WTC11 (cell line): ENCODE measurements around the gene VAMP4. TPM values are rescaled to one million over a fixed set of nuclear protein-coding genes. Genes with fewer than 3 reads are reported as not detected.

Source experiments
- ATAC-seq: fragments of 200-7000 bp; cut with Tn5 transposase; 2 replicates; pipeline ENCODE4 v1.10.0; 2021; ENCODE audit warnings: mild to moderate bottlenecking, moderate library complexity
- CTCF ChIA-PET: fragments of 300-600 bp; sonication (Branson Sonifier 250); formaldehyde crosslinking; loops from one replicate; lab custom pipeline; 2021; ENCODE audit warnings: antibody characterized with exemption; lab: Charles Lee
- POLR2A ChIA-PET: fragments of 350-600 bp; sonication (Branson Sonifier 250); formaldehyde crosslinking; loops from one replicate; lab custom pipeline; 2021; ENCODE audit warnings: antibody characterized with exemption; lab: Charles Lee
- DNase-seq: peaks from one replicate; pipeline ENCODE4 v3.0.0; 2021; ENCODE audit warnings: low spot score
- H3K27ac Mint-ChIP-seq: 2 replicates; pipeline ENCODE4 v1.8.0; 2021; ENCODE audit warnings: mixed read lengths
- H3K27me3 Mint-ChIP-seq: 2 replicates; pipeline ENCODE4 v1.8.0; 2021; ENCODE audit warnings: low read depth, mild to moderate bottlenecking, moderate library complexity, mixed read lengths
- H3K36me3 Mint-ChIP-seq: 2 replicates; pipeline ENCODE4 v1.8.0; 2021; ENCODE audit warnings: mixed read lengths
- H3K4me1 Mint-ChIP-seq: 2 replicates; pipeline ENCODE4 v1.8.0; 2022; ENCODE audit warnings: mixed read lengths
- H3K4me3 Mint-ChIP-seq: 2 replicates; pipeline ENCODE4 v1.8.0; 2021; ENCODE audit warnings: mild to moderate bottlenecking, moderate library complexity, mixed read lengths
- H3K9me3 Mint-ChIP-seq: 2 replicates; pipeline ENCODE4 v1.8.0; 2021; ENCODE audit warnings: mixed read lengths
- AFF4 ChIP-seq: sonication (generic); formaldehyde crosslinking; IDR thresholded peaks from 2 replicates; pipeline ENCODE4 v1.8.1; 2023; ENCODE audit warnings: mild to moderate bottlenecking, missing genetic modification reagents, borderline replicate concordance
- ATF2 ChIP-seq: sonication (generic); formaldehyde crosslinking; IDR thresholded peaks from 2 replicates; pipeline ENCODE4 v1.8.1; 2022; ENCODE audit warnings: low read depth, missing genetic modification reagents, borderline replicate concordance
- E2F1 ChIP-seq: sonication (generic); formaldehyde crosslinking; IDR thresholded peaks from 2 replicates; pipeline ENCODE4 v1.8.0; 2022; ENCODE audit warnings: mild to moderate bottlenecking, missing genetic modification reagents
- E2F5 ChIP-seq: sonication (generic); formaldehyde crosslinking; IDR thresholded peaks from 2 replicates; pipeline ENCODE4 v1.8.1; 2022; ENCODE audit warnings: mild to moderate bottlenecking, moderate library complexity, missing genetic modification reagents
- ERG ChIP-seq: fragments of 250-450 bp; sonication (Bioruptor Pico); IDR thresholded peaks from 2 replicates; pipeline ENCODE4 v1.8.0; 2021; ENCODE audit warnings: mild to moderate bottlenecking
- ESRRA ChIP-seq: sonication (generic); formaldehyde crosslinking; IDR thresholded peaks from 2 replicates; pipeline ENCODE4 v1.8.1; 2022; ENCODE audit warnings: mild to moderate bottlenecking, missing genetic modification reagents, borderline replicate concordance
- FOXK1 ChIP-seq: sonication (generic); formaldehyde crosslinking; IDR thresholded peaks from 2 replicates; pipeline ENCODE4 v1.8.0; 2022; ENCODE audit warnings: mild to moderate bottlenecking, moderate library complexity, missing genetic modification reagents
- GTF2I ChIP-seq: fragments of 250-450 bp; sonication (Bioruptor Pico); conservative IDR thresholded peaks from 2 replicates; pipeline ENCODE4 v1.4.0; 2021; ENCODE audit warnings: mild to moderate bottlenecking
- IRF2 ChIP-seq: sonication (generic); formaldehyde crosslinking; IDR thresholded peaks from 2 replicates; pipeline ENCODE4 v1.8.0; 2022; ENCODE audit warnings: low read depth, missing genetic modification reagents, borderline replicate concordance
- JAZF1 ChIP-seq: fragments of 250-450 bp; sonication (Bioruptor Pico); IDR thresholded peaks from 2 replicates; pipeline ENCODE4 v1.9.0; 2021; ENCODE audit warnings: moderate library complexity, mild to moderate bottlenecking, inconsistent platforms
- NFE2L1 ChIP-seq: sonication (generic); formaldehyde crosslinking; IDR thresholded peaks from 2 replicates; pipeline ENCODE4 v1.8.1; 2023; ENCODE audit warnings: missing genetic modification reagents
- NR1H2 ChIP-seq: sonication (generic); formaldehyde crosslinking; IDR thresholded peaks from 2 replicates; pipeline ENCODE4 v1.9.0; 2021; ENCODE audit warnings: mild to moderate bottlenecking, moderate library complexity, missing genetic modification reagents
- NR2C2 ChIP-seq: sonication (generic); formaldehyde crosslinking; IDR thresholded peaks from 2 replicates; pipeline ENCODE4 v1.8.0; 2022; ENCODE audit warnings: mild to moderate bottlenecking, missing genetic modification reagents
- RORB ChIP-seq: fragments of 250-450 bp; sonication (Bioruptor Pico); IDR thresholded peaks from 2 replicates; pipeline ENCODE4 v1.9.0; 2021; ENCODE audit warnings: mild to moderate bottlenecking
- TEAD1 ChIP-seq: sonication (generic); formaldehyde crosslinking; IDR thresholded peaks from 2 replicates; pipeline ENCODE4 v1.8.0; 2022; ENCODE audit warnings: mild to moderate bottlenecking, missing genetic modification reagents
- TP53 ChIP-seq: sonication (generic); formaldehyde crosslinking; IDR thresholded peaks from 2 replicates; pipeline ENCODE4 v1.8.1; 2023; ENCODE audit warnings: mild to moderate bottlenecking, missing genetic modification reagents
- ZNF138 ChIP-seq: sonication (generic); formaldehyde crosslinking; conservative IDR thresholded peaks from 2 replicates; pipeline ENCODE4 v1.8.1; 2022; ENCODE audit warnings: mild to moderate bottlenecking, moderate library complexity, missing genetic modification reagents
- ZNF219 ChIP-seq: sonication (generic); formaldehyde crosslinking; IDR thresholded peaks from 2 replicates; pipeline ENCODE4 v1.8.0; 2023; ENCODE audit warnings: missing genetic modification reagents, mild to moderate bottlenecking, borderline replicate concordance
- ZNF232 ChIP-seq: sonication (generic); formaldehyde crosslinking; IDR thresholded peaks from 2 replicates; pipeline ENCODE4 v1.8.0; 2022; ENCODE audit warnings: mild to moderate bottlenecking, missing genetic modification reagents
- ZNF317 ChIP-seq: sonication (generic); formaldehyde crosslinking; IDR thresholded peaks from 2 replicates; pipeline ENCODE4 v1.8.1; 2023; ENCODE audit warnings: low read depth, mild to moderate bottlenecking, moderate library complexity, missing genetic modification reagents, borderline replicate concordance
- ZNF396 ChIP-seq: fragments of 250-450 bp; sonication (Bioruptor Pico); IDR thresholded peaks from 2 replicates; pipeline ENCODE4 v1.8.0; 2021; ENCODE audit warnings: mild to moderate bottlenecking, moderate library complexity, borderline replicate concordance
- total RNA-seq: library from RNA; stranded (reverse); gene quantifications from 3 replicates; pipeline ENCODE4 v1.2.3, GENCODE V29; 2021
- TF ChIP-seq, protein P1 (sequence below): sonication (generic); formaldehyde crosslinking; IDR thresholded peaks from 2 replicates; pipeline ENCODE4 v1.8.0; 2022; ENCODE audit warnings: missing genetic modification reagents

The VAMP4 gene
- total RNA-seq, 1 experiment from 2014 or later = 11.4 TPM

DNA sequence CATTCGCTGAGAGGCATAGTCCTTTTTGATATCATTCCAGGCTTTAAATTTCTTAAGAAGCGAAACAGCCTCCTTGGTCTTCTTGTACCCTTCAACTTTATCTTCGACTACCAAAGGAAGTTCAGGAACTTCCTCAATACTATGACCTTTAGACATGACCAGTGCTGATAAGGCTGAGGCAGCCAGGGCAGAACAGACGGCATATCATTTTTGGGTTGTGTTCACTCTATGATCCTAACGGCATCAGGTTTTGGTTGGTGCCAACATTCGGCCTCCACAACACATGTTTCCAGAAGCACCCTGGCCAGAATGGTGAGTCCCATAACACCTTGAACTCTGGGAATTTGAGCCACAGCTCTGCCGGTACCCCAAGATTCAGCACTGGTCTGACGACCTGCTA lies 58.0 kb downstream of the VAMP4 start (continued):
- TF ChIP-seq E2F1 (CRISPR knock-in tag) (no peak), TP53 (CRISPR knock-in tag) (no peak), TEAD1 (CRISPR knock-in tag) (no peak), GTF2I (CRISPR knock-in tag) (no peak), ZNF317 (no peak)
- TF ChIP-seq, protein P1, sequence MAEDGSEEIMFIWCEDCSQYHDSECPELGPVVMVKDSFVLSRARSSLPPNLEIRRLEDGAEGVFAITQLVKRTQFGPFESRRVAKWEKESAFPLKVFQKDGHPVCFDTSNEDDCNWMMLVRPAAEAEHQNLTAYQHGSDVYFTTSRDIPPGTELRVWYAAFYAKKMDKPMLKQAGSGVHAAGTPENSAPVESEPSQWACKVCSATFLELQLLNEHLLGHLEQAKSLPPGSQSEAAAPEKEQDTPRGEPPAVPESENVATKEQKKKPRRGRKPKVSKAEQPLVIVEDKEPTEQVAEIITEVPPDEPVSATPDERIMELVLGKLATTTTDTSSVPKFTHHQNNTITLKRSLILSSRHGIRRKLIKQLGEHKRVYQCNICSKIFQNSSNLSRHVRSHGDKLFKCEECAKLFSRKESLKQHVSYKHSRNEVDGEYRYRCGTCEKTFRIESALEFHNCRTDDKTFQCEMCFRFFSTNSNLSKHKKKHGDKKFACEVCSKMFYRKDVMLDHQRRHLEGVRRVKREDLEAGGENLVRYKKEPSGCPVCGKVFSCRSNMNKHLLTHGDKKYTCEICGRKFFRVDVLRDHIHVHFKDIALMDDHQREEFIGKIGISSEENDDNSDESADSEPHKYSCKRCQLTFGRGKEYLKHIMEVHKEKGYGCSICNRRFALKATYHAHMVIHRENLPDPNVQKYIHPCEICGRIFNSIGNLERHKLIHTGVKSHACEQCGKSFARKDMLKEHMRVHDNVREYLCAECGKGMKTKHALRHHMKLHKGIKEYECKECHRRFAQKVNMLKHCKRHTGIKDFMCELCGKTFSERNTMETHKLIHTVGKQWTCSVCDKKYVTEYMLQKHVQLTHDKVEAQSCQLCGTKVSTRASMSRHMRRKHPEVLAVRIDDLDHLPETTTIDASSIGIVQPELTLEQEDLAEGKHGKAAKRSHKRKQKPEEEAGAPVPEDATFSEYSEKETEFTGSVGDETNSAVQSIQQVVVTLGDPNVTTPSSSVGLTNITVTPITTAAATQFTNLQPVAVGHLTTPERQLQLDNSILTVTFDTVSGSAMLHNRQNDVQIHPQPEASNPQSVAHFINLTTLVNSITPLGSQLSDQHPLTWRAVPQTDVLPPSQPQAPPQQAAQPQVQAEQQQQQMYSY = no peak

GRCh38 chr1:171680339-171680738 lies 61.5 kb downstream of the VAMP4 start:
- Mint-ChIP-seq H3K27ac (no peak overlapping the region), H3K36me3 (no peaks in the 10 kb centered on the region), H3K4me1 (no peaks in the 10 kb centered on the region), H3K4me3 (no peak overlapping the region), H3K9me3 (peaks cover 5% of the 10 kb centered on the region; the same call in 1 of the 2 replicates), H3K27me3 (peaks cover 6% of the 10 kb centered on the region; the same call in 1 of the 2 replicates)
- ChIA-PET CTCF (no interaction called here), POLR2A (no interaction called here)
- DNase-seq (no peak), ATAC-seq (no peak)
- TF ChIP-seq RORB (CRISPR knock-in tag) (no peak), ATF2 (CRISPR knock-in tag) (no peak), AFF4 (CRISPR knock-in tag) (no peak), NR2C2 (CRISPR knock-in tag) (no peak), E2F1 (CRISPR knock-in tag) (no peak)

- POLR2A ChIA-PET = no interaction called here
- H3K4me1 Mint-ChIP-seq = no peaks in the 10 kb centered on the region
- peaks cover under 1% of the 10 kb centered on the region; the same call in 1 of the 2 replicates for H3K9me3 Mint-ChIP-seq
- H3K4me3 Mint-ChIP-seq = no peak overlapping the region
- DNase-seq = no peak
- no peak overlapping the region for H3K27ac Mint-ChIP-seq
- ATAC-seq = no peak
- no peaks in the 10 kb centered on the region for H3K36me3 Mint-ChIP-seq
- H3K27me3 Mint-ChIP-seq = no peaks in the 10 kb centered on the region
- CTCF ChIA-PET = no interaction called here
- TF ChIP-seq FOXK1 (no peak), NFE2L1 (CRISPR knock-in tag) (no peak), ZNF396 (no peak), ERG (CRISPR knock-in tag) (no peak), ZNF138 (CRISPR knock-in tag) (no peak), E2F5 (CRISPR knock-in tag) (no peak), IRF2 (CRISPR knock-in tag) (no peak), ZNF219 (CRISPR knock-in tag) (no peak), JAZF1 (CRISPR knock-in tag) (no peak), NR1H2 (CRISPR knock-in tag) (no peak), ESRRA (CRISPR knock-in tag) (no peak), ZNF232 (CRISPR knock-in tag) (no peak)
These were observed 65.0 kb downstream of the VAMP4 start for GRCh38 chr1:171676823-171677222.
